ENCODE data around the gene PHEX.

DNA sequence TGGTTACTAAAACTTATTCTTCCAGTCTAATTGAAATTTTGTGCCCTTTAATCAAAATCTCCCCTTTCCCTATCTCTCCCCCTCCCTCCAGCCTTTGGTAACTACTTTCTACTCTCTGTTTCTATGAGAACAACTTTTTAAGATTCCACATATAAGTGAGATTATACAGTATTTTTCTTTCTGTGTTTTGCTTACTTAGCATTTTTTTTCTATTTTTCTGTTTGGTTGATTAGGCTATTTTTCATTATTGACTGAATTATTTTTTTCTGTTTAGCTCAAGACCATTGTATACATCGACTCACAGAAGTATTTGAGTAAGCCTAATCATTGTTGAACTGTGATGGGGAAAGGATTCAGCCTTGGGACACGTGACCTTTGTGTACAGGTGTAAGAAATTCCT lies 116.4 kb downstream of the PHEX start:
- TF ChIP-seq TCF7 (CRISPR knock-in tag; IDR thresholded peaks at IDR 0.05; ENCODE audit: low read depth) (no peak), KAT7 (CRISPR knock-in tag; IDR thresholded peaks at IDR 0.05; ENCODE audit: borderline replicate concordance) (no peak), MYBL2 (CRISPR knock-in tag; IDR thresholded peaks at IDR 0.05) (no peak)
- TF ChIP-seq, protein P1, sequence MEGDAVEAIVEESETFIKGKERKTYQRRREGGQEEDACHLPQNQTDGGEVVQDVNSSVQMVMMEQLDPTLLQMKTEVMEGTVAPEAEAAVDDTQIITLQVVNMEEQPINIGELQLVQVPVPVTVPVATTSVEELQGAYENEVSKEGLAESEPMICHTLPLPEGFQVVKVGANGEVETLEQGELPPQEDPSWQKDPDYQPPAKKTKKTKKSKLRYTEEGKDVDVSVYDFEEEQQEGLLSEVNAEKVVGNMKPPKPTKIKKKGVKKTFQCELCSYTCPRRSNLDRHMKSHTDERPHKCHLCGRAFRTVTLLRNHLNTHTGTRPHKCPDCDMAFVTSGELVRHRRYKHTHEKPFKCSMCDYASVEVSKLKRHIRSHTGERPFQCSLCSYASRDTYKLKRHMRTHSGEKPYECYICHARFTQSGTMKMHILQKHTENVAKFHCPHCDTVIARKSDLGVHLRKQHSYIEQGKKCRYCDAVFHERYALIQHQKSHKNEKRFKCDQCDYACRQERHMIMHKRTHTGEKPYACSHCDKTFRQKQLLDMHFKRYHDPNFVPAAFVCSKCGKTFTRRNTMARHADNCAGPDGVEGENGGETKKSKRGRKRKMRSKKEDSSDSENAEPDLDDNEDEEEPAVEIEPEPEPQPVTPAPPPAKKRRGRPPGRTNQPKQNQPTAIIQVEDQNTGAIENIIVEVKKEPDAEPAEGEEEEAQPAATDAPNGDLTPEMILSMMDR (IDR thresholded peaks at IDR 0.05), result no peak
- TF ChIP-seq, protein P2, sequence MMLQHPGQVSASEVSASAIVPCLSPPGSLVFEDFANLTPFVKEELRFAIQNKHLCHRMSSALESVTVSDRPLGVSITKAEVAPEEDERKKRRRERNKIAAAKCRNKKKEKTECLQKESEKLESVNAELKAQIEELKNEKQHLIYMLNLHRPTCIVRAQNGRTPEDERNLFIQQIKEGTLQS (CRISPR knock-in tag; conservative IDR thresholded peaks at IDR 0.05), result no peak
- TF ChIP-seq, protein P3, sequence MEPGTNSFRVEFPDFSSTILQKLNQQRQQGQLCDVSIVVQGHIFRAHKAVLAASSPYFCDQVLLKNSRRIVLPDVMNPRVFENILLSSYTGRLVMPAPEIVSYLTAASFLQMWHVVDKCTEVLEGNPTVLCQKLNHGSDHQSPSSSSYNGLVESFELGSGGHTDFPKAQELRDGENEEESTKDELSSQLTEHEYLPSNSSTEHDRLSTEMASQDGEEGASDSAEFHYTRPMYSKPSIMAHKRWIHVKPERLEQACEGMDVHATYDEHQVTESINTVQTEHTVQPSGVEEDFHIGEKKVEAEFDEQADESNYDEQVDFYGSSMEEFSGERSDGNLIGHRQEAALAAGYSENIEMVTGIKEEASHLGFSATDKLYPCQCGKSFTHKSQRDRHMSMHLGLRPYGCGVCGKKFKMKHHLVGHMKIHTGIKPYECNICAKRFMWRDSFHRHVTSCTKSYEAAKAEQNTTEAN (CRISPR knock-in tag; IDR thresholded peaks at IDR 0.05), result no peak
- TF ChIP-seq, protein P4, sequence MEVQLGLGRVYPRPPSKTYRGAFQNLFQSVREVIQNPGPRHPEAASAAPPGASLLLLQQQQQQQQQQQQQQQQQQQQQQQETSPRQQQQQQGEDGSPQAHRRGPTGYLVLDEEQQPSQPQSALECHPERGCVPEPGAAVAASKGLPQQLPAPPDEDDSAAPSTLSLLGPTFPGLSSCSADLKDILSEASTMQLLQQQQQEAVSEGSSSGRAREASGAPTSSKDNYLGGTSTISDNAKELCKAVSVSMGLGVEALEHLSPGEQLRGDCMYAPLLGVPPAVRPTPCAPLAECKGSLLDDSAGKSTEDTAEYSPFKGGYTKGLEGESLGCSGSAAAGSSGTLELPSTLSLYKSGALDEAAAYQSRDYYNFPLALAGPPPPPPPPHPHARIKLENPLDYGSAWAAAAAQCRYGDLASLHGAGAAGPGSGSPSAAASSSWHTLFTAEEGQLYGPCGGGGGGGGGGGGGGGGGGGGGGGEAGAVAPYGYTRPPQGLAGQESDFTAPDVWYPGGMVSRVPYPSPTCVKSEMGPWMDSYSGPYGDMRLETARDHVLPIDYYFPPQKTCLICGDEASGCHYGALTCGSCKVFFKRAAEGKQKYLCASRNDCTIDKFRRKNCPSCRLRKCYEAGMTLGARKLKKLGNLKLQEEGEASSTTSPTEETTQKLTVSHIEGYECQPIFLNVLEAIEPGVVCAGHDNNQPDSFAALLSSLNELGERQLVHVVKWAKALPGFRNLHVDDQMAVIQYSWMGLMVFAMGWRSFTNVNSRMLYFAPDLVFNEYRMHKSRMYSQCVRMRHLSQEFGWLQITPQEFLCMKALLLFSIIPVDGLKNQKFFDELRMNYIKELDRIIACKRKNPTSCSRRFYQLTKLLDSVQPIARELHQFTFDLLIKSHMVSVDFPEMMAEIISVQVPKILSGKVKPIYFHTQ (CRISPR knock-in tag; IDR thresholded peaks at IDR 0.05), result no peak
- TF ChIP-seq, protein P5, sequence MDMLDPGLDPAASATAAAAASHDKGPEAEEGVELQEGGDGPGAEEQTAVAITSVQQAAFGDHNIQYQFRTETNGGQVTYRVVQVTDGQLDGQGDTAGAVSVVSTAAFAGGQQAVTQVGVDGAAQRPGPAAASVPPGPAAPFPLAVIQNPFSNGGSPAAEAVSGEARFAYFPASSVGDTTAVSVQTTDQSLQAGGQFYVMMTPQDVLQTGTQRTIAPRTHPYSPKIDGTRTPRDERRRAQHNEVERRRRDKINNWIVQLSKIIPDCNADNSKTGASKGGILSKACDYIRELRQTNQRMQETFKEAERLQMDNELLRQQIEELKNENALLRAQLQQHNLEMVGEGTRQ (CRISPR knock-in tag; IDR thresholded peaks at IDR 0.05), result no peak
- TF ChIP-seq, protein P6, sequence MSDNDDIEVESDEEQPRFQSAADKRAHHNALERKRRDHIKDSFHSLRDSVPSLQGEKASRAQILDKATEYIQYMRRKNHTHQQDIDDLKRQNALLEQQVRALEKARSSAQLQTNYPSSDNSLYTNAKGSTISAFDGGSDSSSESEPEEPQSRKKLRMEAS (CRISPR knock-in tag; IDR thresholded peaks at IDR 0.05), result no peak
- TF ChIP-seq, protein P7, sequence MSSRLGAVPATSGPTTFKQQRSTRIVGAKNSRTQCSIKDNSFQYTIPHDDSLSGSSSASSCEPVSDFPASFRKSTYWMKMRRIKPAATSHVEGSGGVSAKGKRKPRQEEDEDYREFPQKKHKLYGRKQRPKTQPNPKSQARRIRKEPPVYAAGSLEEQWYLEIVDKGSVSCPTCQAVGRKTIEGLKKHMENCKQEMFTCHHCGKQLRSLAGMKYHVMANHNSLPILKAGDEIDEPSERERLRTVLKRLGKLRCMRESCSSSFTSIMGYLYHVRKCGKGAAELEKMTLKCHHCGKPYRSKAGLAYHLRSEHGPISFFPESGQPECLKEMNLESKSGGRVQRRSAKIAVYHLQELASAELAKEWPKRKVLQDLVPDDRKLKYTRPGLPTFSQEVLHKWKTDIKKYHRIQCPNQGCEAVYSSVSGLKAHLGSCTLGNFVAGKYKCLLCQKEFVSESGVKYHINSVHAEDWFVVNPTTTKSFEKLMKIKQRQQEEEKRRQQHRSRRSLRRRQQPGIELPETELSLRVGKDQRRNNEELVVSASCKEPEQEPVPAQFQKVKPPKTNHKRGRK (CRISPR knock-in tag; IDR thresholded peaks at IDR 0.05; ENCODE audit: borderline replicate concordance), result no peak
- TF ChIP-seq, protein P8, sequence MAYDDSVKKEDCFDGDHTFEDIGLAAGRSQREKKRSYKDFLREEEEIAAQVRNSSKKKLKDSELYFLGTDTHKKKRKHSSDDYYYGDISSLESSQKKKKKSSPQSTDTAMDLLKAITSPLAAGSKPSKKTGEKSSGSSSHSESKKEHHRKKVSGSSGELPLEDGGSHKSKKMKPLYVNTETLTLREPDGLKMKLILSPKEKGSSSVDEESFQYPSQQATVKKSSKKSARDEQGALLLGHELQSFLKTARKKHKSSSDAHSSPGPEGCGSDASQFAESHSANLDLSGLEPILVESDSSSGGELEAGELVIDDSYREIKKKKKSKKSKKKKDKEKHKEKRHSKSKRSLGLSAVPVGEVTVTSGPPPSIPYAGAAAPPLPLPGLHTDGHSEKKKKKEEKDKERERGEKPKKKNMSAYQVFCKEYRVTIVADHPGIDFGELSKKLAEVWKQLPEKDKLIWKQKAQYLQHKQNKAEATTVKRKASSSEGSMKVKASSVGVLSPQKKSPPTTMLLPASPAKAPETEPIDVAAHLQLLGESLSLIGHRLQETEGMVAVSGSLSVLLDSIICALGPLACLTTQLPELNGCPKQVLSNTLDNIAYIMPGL (CRISPR knock-in tag; IDR thresholded peaks at IDR 0.05), result no peak
